UCSD-AML1 (cell line): ENCODE data around the gene EPG5.
A peak's percentile ranks its signal among the peaks of the same experiment; 100 is the strongest.
"Not testable (repeated sequence)": the region's sequence is repeated elsewhere in the genome, so short reads cannot be mapped to it uniquely, and the experiment has no call there.

ENCODE experiments used
- DNase-seq: peaks from one replicate; lab custom pipeline; 2025; ENCODE audit not compliant: unreplicated experiment; lab: John Stamatoyannopoulos, UW

The EPG5 gene, protein sequence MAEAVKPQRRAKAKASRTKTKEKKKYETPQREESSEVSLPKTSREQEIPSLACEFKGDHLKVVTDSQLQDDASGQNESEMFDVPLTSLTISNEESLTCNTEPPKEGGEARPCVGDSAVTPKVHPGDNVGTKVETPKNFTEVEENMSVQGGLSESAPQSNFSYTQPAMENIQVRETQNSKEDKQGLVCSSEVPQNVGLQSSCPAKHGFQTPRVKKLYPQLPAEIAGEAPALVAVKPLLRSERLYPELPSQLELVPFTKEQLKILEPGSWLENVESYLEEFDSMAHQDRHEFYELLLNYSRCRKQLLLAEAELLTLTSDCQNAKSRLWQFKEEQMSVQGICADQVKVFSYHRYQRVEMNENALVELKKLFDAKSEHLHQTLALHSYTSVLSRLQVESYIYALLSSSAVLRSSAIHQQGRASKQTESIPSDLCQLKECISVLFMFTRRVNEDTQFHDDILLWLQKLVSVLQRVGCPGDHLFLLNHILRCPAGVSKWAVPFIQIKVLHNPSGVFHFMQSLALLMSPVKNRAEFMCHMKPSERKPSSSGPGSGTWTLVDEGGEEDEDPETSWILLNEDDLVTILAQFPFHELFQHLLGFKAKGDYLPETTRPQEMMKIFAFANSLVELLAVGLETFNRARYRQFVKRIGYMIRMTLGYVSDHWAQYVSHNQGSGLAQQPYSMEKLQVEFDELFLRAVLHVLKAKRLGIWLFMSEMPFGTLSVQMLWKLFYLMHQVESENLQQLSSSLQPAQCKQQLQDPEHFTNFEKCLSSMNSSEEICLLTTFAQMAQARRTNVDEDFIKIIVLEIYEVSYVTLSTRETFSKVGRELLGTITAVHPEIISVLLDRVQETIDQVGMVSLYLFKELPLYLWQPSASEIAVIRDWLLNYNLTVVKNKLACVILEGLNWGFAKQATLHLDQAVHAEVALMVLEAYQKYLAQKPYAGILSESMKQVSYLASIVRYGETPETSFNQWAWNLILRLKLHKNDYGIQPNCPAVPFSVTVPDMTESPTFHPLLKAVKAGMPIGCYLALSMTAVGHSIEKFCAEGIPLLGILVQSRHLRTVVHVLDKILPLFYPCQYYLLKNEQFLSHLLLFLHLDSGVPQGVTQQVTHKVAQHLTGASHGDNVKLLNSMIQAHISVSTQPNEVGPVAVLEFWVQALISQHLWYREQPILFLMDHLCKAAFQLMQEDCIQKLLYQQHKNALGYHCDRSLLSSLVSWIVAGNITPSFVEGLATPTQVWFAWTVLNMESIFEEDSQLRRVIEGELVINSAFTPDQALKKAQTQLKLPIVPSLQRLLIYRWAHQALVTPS (N-terminal part only)

DNA sequence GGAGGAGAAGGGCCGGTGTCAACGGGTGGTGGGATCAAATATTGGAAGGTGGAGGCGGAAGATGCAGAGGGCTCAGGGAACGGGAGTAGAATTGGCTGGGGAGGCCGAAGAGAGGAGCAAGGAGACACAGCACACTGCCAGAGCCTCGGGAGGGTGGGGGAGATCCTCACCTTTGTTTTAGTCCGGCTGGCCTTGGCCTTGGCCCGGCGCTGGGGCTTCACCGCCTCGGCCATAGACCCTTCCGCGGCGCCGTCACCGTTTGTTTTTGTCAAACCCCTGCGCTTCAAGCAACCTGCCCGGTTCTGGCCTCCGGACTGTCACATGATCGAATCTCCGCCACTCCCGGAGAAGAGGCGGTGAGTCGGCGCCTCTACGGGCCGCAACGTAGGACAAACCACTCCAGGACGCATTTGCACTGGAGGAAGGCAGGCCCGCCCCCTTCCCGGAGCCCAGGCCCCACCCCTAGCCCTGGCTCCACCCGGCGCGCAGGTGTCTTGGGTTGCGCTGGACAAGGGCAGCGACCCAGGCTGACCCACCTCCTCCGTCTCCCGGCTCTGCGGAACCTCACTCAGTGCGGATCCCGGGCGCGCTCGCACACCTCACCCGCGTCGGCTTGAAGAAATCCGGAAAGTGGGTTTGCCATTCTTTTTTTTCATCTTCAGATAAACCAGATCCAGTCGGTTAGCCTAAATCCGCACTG lies at the start of gene EPG5:
TSS of gene EPG5 (minus strand) at position 323 of the 700 bp plus-strand sequence. CDS start at position 233, 90 bp downstream.
- DNase-seq, result peak; percentile 91

DNA sequence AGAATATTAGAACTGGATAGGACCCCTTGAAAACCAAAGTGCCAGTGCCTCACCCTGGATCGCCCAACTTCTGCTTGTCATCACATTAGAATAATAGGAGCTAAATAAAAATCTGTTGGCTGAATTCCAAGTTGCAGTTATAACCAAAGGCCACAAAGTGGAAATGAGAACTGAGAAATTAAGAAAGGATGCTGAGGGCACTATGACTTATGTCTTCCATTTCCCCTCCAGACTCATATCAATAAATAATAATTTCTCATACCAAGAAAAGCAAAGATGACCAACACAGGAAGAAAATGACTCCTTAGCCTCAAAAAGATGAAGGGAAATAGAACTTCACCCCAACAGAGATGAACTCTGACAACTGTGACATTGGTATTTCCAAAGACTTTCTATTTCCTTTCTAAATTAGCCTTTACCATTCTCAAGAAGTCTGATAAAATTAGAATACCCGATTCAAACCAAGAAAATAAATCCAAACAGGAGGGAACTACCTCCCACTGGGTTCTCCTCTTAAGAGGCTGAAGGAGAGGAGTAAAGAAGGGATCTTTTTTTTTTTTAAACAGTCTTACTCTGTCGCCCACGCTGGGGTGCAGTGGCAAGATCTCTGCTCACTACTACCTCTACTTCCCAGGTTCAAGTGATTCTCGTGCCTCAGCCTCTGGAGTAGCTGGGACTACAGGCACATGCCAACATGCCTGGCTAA lies 46.5 kb upstream of the EPG5 start:
- no peak for DNase-seq

DNA sequence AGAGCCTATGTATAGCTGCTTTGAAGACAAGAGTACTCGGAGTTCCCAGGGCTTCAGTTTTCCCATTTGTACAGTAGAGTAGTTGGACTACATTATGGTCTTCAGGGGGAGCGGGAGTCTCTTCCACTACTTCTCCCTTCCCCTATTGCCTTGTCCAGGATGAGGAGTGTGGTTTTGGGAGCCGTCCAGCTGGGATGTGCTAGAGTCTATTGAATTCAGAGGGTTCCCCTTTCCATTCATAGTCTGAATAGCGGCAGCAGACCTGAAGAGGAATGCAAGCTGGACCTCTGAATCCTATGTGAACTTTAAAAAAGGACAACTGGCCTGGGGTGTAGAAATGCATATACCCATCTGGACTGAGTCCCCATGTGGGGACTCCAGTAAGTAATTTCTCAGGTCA lies 43.5 kb upstream of the EPG5 start:
- DNase-seq, result no peak

DNA sequence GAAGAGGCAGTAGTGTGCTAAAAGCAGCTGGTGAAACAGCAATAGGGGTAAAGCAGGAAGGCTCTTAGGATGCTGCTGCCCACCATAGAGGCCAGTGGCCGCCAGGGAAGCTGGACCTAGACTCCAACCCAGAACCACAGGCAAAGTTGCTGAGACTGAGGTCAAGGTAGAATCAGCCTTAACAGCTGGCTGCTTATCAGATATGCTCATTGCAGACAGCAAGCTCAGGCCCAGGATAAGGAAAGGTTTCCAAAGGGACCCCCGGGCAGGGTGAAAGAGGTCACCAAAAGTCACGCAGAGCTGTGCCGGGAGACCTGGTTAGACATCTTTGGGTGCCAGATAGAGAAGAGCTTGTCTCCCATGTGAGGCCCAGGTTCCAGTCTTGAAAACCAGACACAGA lies 42.9 kb upstream of the EPG5 start:
- DNase-seq, result no peak

DNA sequence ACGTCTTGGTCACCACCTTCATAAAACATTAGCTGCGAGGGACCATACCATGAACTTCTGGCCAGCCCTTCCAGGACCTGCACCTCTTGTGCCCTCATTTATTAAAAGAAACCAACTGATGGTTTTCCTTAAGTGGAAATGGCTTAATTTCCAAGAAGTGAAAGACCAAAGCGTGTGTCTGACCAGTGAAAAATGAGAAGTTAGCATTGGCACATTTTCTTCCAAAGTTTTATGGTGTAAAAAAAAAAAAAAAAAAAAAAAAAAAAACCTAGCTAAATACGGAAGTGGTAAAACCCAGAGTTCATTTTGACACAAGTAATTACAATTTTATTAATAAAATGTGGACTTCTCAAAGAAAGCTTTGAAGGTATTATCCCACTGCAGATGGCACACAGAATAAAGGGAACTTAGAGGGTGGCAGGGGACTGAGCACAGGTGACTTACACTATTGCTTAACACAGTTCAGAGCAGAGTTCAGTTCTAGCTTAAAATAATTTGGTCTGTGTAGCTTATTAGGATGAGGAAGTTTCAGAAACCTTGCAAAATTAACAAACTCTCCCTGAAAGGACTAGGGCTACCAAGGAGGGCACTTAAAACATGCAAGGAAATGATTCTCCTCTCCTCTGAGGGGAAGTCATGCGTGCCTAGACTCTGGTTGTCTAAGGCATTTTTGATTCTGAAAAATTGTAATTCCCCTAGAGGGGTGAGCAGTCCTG lies 42.2 kb upstream of the EPG5 start:
- DNase-seq, result no peak

DNA sequence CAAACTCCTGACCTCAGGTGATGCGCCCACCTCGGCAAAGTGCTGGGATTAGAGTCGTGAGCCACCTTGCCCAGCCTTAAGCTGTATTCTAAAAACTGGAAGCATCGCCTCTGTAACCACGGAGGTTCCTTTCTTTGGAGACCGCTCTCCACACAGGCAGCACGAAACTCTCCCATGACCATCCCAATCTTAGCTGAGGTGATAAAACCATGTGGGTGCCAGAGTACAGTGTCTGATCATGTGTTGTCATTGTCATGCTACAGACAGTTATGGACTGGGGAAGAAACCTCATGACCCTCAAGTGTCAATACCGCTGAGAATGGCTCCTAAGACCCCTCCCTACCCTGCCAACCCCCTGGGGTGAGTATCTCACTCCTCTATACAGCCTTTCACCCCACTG lies 41.4 kb upstream of the EPG5 start:
- no peak for DNase-seq

DNA sequence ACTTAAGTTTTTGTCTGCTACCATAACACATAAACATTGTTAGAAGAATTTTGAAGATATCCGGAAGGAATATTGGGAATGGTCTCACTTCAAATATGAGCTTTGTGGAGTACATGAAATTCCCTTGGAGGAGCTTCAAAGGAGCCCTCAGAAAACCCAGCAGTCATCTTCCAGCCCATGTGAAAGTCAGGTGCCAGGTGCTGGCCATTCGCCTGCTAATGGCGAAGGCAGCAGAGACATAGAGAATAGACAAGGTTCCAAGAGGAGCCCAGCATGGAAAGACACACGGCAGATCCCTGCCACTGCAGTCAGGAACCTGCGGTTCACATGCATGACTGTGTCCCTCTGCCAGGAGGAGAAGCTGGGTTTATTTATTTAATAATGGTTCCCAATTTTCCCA lies 40.0 kb upstream of the EPG5 start:
- no peak for DNase-seq

DNA sequence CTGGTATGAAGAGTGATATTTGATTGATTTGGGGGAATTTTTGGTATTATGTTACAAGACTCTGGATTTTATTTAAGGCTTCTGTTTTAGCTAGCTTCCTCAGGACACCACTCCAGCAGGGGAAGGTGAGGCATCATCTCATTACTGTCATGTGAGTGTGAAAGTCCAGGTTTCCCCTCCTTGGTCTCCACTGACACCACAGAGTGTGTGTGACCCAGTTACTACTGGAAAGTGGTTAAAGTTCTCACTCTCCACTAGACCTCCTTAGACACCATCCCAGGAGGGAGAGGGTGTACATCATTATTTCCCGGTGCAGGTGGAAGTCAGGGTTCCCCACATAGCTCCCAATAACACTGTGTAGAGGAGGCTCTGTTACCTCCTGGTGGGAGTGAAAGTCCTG lies 35.8 kb upstream of the EPG5 start:
- no peak for DNase-seq

DNA sequence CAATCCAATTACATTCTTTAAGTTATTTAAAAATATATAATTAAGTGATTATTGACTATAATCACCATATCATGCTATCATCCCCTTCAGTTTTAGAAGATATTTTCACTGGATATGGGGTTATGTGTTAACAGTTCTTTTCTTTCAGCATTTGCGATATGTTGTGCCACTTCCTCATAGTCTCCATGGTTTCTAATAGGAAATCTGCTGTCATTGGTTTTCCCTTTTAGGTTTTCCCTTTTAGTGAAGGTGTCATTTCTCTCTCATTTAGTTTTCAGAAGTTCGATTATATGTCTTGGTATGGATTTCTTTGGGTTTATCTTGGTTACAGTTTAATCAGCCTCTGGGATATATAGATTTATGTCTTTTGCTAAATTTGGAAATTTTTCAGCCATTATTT lies 34.8 kb upstream of the EPG5 start:
- DNase-seq, result no peak

DNA sequence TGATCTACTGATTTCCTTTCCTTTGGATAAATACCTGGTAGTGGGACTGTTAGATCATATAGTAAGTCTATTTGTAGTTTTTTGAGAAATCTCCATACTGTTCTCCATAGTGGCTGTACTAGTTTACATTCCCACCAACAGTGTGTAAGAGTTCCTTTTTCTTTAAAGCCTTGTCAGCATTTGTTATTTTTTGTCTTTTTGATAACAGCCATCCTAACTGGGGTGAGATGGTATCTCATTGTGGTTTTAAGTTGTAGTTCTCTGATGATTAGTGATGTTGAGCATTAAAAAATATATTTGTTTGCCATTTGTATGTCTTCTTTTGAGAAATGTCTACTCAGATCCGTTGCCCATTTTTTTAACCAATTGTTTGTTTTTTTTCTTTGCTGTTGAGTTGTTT lies 33.9 kb upstream of the EPG5 start:
- no peak for DNase-seq

DNA sequence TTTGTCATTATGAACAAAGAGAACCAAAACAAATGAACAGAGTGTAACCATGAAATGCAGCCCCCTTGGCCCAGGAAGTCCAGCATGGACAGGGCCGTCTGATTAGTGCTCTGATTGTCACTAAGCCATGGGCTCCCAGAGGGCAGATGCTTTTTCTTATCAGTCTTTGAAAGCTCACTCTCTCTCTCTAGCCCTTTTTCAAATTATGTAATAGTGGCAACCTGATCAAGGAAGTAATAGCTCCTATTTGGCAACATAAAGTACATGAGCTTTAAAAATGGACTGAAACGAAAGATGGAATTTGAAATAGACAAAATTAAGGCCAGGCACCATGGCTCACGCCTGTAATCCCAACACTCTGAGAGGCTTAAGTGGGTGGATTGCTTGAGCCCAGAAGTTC lies 32.4 kb upstream of the EPG5 start:
- DNase-seq, result no peak

DNA sequence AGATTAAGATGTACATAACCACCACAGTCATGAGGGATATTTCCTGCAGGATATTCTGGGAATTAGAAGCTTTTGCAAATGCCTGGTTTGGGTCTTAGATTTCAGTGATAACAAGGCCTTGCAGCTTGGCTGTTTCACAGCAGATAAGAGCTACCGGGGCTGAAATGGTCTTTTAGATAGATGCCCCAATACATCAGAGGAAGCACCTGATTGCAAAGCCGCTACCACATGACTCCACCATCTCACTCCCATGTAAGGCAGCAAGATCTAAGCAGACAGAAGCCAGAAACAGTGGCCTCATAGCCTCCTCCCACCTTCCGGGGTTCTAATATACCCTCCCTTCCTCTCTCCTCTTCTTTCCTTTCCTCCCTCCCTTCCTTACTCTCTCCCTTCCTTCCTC lies 31.1 kb upstream of the EPG5 start:
- DNase-seq, result no peak

DNA sequence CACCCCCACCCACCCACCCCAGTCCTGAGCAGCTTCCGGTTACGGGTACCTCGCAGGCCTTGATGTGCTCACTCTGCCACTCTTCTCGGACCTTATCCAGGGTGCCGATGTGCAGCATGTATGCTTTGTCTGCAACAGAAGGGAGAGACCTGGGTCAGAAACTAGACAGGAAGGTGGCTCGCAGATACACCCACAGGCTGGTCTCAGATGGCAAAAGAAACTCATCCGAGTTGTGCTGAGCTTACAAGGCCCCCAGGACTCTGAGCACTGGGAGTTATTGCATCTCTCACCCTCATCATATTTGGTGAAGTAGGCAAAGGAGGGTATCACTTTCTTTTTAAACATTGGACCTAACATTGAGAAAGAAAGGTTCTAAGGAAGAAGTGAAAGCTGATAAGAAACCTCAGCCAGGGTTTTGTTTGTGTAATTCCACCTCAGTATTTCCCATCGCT lies 30.6 kb upstream of the EPG5 start:
- no peak for DNase-seq

DNA sequence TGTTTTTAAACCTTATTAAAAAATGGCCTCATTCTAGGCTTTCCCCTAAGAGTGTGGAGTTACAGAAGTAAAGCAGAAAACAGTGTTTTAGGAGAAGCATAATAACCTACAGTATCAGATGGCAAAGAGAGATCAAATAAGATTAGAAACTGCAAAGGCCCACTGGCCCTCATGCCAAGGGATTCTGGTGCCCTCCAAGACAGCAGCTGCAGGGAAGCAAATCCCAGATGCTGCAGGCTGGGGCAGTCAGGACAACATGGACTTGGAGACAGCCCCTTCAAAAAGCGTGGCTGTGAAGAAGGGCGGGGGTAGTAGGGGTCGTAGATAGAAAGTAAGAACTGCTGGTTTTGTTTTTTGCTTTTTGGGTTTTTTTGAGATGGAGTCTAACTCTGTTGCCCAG lies 28.3 kb upstream of the EPG5 start:
- no peak for DNase-seq

DNA sequence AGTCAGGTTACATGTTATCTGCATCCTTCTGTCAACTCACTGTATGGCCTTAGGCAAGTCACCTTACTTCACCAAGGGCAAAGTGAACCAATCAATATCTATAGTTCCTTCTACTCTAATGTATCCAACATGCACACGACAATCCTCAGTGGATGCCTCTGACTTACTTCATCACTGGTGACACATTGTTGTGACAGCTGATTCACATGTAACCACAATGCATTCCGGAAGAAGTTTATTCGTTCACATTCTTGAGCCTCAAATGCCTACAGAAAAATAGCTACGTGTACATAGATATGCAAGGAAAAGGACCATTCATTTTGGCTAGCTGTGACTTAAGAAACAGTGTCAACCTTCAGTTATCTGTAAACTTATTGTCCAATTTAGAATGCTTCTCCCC lies 26.3 kb upstream of the EPG5 start:
- DNase-seq, result no peak

DNA sequence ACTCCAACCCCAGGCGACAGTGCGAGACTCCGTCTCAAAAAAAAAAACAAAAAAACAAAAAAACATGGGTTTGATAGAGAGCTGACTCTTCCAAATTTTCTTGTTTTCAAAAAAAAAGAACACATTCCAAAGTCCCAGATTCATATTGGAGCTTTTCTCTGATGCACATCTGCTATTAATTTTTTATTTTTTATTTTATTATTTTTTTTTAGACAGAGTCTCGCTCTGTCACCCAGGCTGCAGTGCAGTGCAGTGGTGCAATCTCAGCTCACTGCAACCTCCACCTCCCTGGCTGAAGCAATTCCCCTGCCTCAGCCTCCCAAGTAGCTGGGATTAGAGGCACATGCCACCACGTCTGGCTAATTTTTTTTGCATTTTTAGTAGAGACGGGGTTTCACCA lies 25.4 kb upstream of the EPG5 start:
- DNase-seq, result not testable (repeated sequence)

DNA sequence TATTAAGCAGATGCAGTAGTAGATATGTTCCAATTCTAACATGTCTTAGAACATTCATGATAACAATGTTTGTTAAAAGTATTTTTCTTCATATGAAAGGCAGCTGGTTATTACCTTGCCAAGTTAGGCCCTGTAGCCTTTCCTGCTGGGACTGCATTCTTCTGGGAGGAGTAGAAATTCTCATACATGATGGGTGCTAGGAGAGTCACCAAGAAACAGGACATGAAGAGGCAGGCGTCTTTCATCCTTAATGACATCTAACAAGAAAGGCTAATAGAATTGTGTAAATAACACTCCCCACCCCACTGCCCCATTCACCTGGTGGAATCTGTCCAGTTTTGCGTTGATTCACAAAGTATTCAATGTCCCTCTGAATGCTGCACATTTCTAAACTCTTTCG lies 24.7 kb upstream of the EPG5 start:
- no peak for DNase-seq

DNA sequence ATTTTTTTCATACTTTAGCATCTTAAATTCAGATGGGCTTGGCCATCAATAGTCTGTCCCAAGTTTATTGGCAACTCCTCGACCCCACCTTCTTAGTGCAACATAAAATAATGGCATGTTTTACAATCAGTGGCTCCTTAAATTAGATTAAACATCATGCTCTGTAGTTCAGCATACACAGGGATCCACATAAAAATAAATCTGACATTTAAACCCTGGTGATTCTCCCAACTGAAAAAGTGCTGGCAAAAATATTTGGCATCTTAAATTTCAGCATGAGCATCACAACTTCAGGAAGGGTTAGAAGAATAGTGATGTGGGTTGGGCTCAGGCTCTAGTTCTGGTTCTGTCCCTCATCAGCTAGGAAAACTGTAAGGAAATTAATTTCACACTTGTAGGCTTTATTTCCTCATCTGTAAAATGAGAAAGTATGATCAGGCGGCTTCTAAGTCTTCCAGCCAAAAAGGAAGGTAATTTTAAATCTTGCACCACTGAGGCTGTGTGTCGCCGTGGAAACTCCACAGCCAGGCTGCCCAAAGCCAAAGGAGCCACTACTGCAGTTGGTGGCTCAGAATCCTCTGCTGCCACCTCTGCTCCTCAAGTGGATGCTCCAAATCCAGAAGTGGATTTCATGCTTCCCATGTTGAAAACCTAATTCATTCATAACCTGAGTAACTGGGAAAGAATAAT lies 17.6 kb upstream of the EPG5 start:
- no peak for DNase-seq

DNA sequence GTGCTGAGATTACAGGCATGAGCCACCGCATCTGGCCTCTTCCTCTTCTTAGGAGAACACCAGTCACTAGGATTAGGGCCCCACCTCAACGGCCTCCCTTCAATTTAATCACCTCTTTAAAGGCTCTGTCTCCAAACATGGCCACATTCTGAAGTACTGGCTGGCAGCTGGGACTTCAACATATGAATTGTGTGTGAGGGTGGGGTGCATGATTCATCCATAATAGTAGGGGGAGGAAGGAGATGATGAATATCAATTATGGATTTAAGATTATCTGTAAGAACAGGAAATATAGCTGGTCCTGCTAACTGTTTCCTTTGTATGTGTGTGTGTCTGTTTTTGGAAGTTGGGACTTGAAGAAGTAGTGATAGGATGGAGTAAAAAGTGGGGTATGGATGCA lies 14.7 kb upstream of the EPG5 start:
- DNase-seq, result no peak
